RWPE2 (cell line): Measurements from ENCODE around the gene RETSAT.
"Not testable (repeated sequence)": the region's sequence is repeated elsewhere in the genome, so short reads cannot be mapped to it uniquely, and the experiment has no call there.

ENCODE experiments used
- ATAC-seq: fragments of 200-7000 bp; cut with Tn5 transposase; 3 replicates; pipeline ENCODE4 v1.9.1; 2021; ENCODE audit warnings: low read depth
- DNase-seq: peaks from one replicate; pipeline ENCODE4 v3.0.0-alpha.2; 2020; ENCODE audit warnings: low spot score
- H3K27ac ChIP-seq: fragments of 450-650 bp; 2 replicates; pipeline ENCODE4 v1.5.1; 2017; ENCODE audit warnings: mild to moderate bottlenecking; ENCODE audit not compliant: poor library complexity, severe bottlenecking
- H3K27me3 ChIP-seq: fragments of 250-450 bp; sonication (Bioruptor Pico); 2 replicates; pipeline ENCODE4 v1.5.1; 2021; ENCODE audit warnings: mild to moderate bottlenecking, moderate library complexity; ENCODE audit not compliant: insufficient read depth, poor library complexity, severe bottlenecking
- H3K36me3 ChIP-seq: fragments of 250-450 bp; sonication (Bioruptor Pico); 2 replicates; pipeline ENCODE4 v1.5.1; 2020; ENCODE audit warnings: low read depth, mild to moderate bottlenecking, moderate library complexity
- H3K4me1 ChIP-seq: fragments of 250-450 bp; sonication (Bioruptor Pico); 2 replicates; pipeline ENCODE4 v1.5.1; 2021; ENCODE audit warnings: mild to moderate bottlenecking, moderate library complexity; ENCODE audit not compliant: insufficient read depth, poor library complexity, severe bottlenecking
- H3K4me3 ChIP-seq: fragments of 250-450 bp; sonication (Bioruptor Pico); 2 replicates; pipeline ENCODE4 v1.5.1; 2021; ENCODE audit warnings: mild to moderate bottlenecking, moderate library complexity; ENCODE audit not compliant: severe bottlenecking
- H3K9me3 ChIP-seq: fragments of 250-450 bp; sonication (Bioruptor Pico); 2 replicates; pipeline ENCODE4 v1.5.1; 2021; ENCODE audit warnings: mild to moderate bottlenecking, moderate library complexity; ENCODE audit not compliant: severe bottlenecking
- CTCF ChIP-seq: fragments of 450-650 bp; IDR thresholded peaks from one replicate; pipeline ENCODE4 v1.5.1; 2017; ENCODE audit warnings: mild to moderate bottlenecking, moderate library complexity; ENCODE audit not compliant: poor library complexity, severe bottlenecking

Gene RETSAT

DNA sequence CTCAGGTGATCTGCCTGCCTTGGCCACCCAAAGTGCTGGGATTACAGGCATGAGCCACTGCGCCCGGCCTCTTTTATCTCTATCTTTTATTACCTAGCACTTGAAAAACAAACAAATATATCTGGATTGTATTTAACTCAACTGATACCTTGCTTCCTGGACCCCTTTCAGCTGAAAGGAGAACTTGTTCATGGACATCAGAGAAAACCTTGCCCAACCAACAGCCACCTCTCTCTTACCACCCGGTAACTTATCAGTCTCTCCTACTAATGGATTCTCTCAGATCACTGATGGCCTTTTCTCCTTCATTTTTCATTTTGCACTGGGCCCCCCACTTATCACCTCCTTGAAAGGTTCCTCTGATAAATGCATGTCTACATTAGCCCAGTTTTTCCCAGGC is 6.7 kb downstream of the RETSAT start:
- Histone ChIP-seq H3K9me3 (no peaks in the 10 kb centered on the region), H3K36me3 (peaks cover 48% of the 10 kb centered on the region), H3K4me1 (no peaks in the 10 kb centered on the region), H3K27me3 (no peaks in the 10 kb centered on the region), H3K27ac (no peak overlapping the region), H3K4me3 (no peak overlapping the region)
- TF ChIP-seq CTCF: no peak
- DNase-seq: no peak
- ATAC-seq: no peak

- H3K36me3 ChIP-seq: peaks cover 29% of the 10 kb centered on the region
- H3K27me3 ChIP-seq: no peaks in the 10 kb centered on the region
- ATAC-seq (no peak), DNase-seq (no peak)
- H3K4me1 ChIP-seq: no peaks in the 10 kb centered on the region
- no peak for TF ChIP-seq CTCF
- no peaks in the 10 kb centered on the region for H3K9me3 ChIP-seq
- no peak overlapping the region for H3K27ac ChIP-seq
- no peak overlapping the region for H3K4me3 ChIP-seq
Observed at GRCh38 chr2:85344356-85344954, 9.9 kb downstream of the RETSAT start.

GRCh38 chr2:85343207-85343895 is 11.0 kb downstream of the RETSAT start:
- peaks cover 21% of the 10 kb centered on the region for H3K36me3 ChIP-seq

GRCh38 chr2:85342156-85342555 is 12.2 kb downstream of the RETSAT start:
- H3K36me3 ChIP-seq: peaks cover 10% of the 10 kb centered on the region; the same call in 1 of the 2 replicates
- H3K9me3 ChIP-seq: no peaks in the 10 kb centered on the region
- ATAC-seq (no peak), DNase-seq (no peak)
- H3K4me1 ChIP-seq: no peaks in the 10 kb centered on the region
- no peak for TF ChIP-seq CTCF
- no peak overlapping the region for H3K27ac ChIP-seq
- H3K4me3 ChIP-seq: no peak overlapping the region
- no peaks in the 10 kb centered on the region for H3K27me3 ChIP-seq

More at GRCh38 chr2:85343207-85343895, 11.0 kb downstream of the RETSAT start:
- not testable (repeated sequence) for H3K27me3 ChIP-seq, H3K4me1 ChIP-seq, H3K4me3 ChIP-seq, DNase-seq, H3K9me3 ChIP-seq, H3K27ac ChIP-seq, ATAC-seq

DNA sequence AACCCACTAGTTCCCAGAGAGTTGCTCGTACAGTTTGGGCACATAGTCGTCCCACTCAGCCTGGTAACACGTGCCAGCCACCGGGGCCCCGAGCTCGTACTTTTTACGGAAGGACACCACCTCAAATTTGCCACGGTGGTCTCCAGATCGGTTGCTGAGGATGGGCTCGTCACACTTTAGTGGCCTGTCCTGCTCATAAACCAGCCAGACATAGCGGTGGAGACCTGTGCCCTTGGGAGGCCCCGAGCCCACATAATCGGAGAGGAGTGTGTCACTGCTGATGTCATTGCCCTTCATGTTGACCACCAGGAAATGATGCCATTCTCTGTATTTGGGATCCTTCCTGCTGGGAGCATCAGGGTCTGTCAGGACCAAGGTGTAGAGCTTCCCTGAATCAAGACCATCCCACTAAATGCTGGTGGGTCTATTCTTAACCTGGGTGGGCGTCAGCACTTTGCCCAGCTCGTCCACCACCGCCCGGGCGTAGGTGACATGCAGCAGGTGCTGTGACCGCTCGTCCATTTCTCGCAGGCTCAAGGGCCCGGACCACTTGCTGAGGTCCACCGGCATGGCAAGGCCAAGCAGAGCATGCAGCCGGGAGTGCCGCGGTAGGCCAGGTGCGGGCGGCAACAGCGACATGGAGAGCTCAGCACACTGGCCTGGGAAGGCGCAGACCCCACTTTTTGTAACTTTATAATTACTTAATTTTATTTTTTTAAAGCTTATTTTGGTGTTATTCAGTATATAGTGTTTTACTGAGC is 12.9 kb downstream of the RETSAT start:
- no peak for DNase-seq
- Histone ChIP-seq H3K4me3 (no peak overlapping the region), H3K27ac (no peak overlapping the region), H3K36me3 (peaks cover 9% of the 10 kb centered on the region; the same call in 1 of the 2 replicates), H3K27me3 (no peaks in the 10 kb centered on the region), H3K9me3 (no peaks in the 10 kb centered on the region), H3K4me1 (no peaks in the 10 kb centered on the region)
- ATAC-seq: no peak
- TF ChIP-seq CTCF: no peak
